Endodermal cell (in vitro differentiated cells): ENCODE data around the gene TMTC4. TPM values are rescaled to one million over a fixed set of nuclear protein-coding genes. Genes with fewer than 3 reads are reported as not detected.
A peak's percentile ranks its signal among the peaks of the same experiment; 100 is the strongest.

Experiments used
- DNase-seq: peaks from one replicate; pipeline ENCODE4 v3.0.0-alpha.2; 2017
- H3K27ac ChIP-seq: 2 replicates; pipeline ENCODE4 v1.5.1; 2013; ENCODE audit warnings: mild to moderate bottlenecking, low read depth, low read length, moderate library complexity
- H3K27me3 ChIP-seq: 2 replicates; pipeline ENCODE4 v1.6.1; 2013; ENCODE audit warnings: mild to moderate bottlenecking, low read length, moderate library complexity; ENCODE audit not compliant: insufficient read depth, control insufficient read depth, poor library complexity, severe bottlenecking
- H3K36me3 ChIP-seq: 2 replicates; pipeline ENCODE4 v1.7.0; 2013; ENCODE audit warnings: mild to moderate bottlenecking, low read length, moderate library complexity; ENCODE audit not compliant: control insufficient read depth, insufficient read depth
- H3K4me1 ChIP-seq: one replicate; pipeline ENCODE4 v1.7.0; 2013; ENCODE audit warnings: low read length; ENCODE audit not compliant: control insufficient read depth, insufficient read depth
- H3K4me3 ChIP-seq: 2 replicates; pipeline ENCODE4 v1.5.1; 2013; ENCODE audit warnings: mild to moderate bottlenecking, low read length, moderate library complexity
- H3K9ac ChIP-seq: 2 replicates; pipeline ENCODE4 v1.6.1; 2013; ENCODE audit warnings: mild to moderate bottlenecking, low read length, moderate library complexity; ENCODE audit not compliant: poor library complexity, severe bottlenecking; ENCODE audit errors: extremely low read depth
- H3K9me3 ChIP-seq: 2 replicates; pipeline ENCODE4 v1.6.1; 2013; ENCODE audit warnings: mild to moderate bottlenecking, low read length, moderate library complexity; ENCODE audit not compliant: control insufficient read depth
- H3K27ac Mint-ChIP-seq: 2 replicates; pipeline ENCODE4 v1.8.0; 2020; ENCODE audit warnings: mixed read lengths
- H3K27me3 Mint-ChIP-seq: 2 replicates; pipeline ENCODE4 v1.8.0; 2021; ENCODE audit warnings: mild to moderate bottlenecking, mixed read lengths; ENCODE audit not compliant: insufficient read depth
- H3K36me3 Mint-ChIP-seq: 2 replicates; pipeline ENCODE4 v1.8.0; 2020; ENCODE audit warnings: low read depth, mixed read lengths
- H3K4me1 Mint-ChIP-seq: 2 replicates; pipeline ENCODE4 v1.8.0; 2020; ENCODE audit warnings: mixed read lengths
- H3K4me3 Mint-ChIP-seq: 2 replicates; pipeline ENCODE4 v1.8.0; 2020; ENCODE audit warnings: mild to moderate bottlenecking, moderate library complexity, mixed read lengths
- H3K9me3 Mint-ChIP-seq: 2 replicates; pipeline ENCODE4 v1.8.0; 2020; ENCODE audit warnings: mild to moderate bottlenecking, mixed read lengths
- CTCF ChIP-seq: fragments of 200-600 bp; sonication (generic); conservative IDR thresholded peaks from 2 replicates; pipeline ENCODE4 v1.5.0; 2021; ENCODE audit warnings: antibody characterized with exemption, mild to moderate bottlenecking
- WGBS, 2 experiments: methylation state at CpG; one replicate each; pipeline versions ENCODE4 v1.1.5 to v1.1.7; 2013; ENCODE audit warnings: missing lambda C conversion rate in 2 of 2, mixed read lengths in 1 of 2; ENCODE audit not compliant: insufficient coverage in 1 of 2, insufficient read length in 1 of 2; 5-methylcytosine and 5-hydroxymethylcytosine counted together
- total RNA-seq, 2 donors: library from RNA; stranded (reverse); fragmentation: NEBNext Ultra II Directional in 1 of 2; extraction: Animal tissue kit (Norgen Biotek cat#: 25700) in 1 of 2; gene quantifications; 2 replicates in 1 of 2; 3 replicates in 1 of 2; pipeline ENCODE4 v1.2.1, GENCODE V29; 2021

Gene TMTC4
- total RNA-seq, 2 donors from 2014 or later = 29.8 to 40.0 TPM

GRCh38 chr13:100659578-100659977, 15.0 kb downstream of the TMTC4 start:
- Histone ChIP-seq H3K9me3 (no peaks in the 10 kb centered on the region), H3K27ac (no peak overlapping the region), H3K9ac (no peak overlapping the region), H3K4me3 (no peak overlapping the region), H3K4me1 (no peaks in the 10 kb centered on the region), H3K36me3 (peaks cover 79% of the 10 kb centered on the region), H3K27me3 (no peaks in the 10 kb centered on the region)
- no peak overlapping the region for H3K27ac Mint-ChIP-seq
- peak; percentile 48 for TF ChIP-seq CTCF
- no peaks in the 10 kb centered on the region for H3K27me3 Mint-ChIP-seq
- no peaks in the 10 kb centered on the region for H3K9me3 Mint-ChIP-seq
- WGBS, 2 experiments = 89 to 97% methylated on average over 1 to 4 of the region's 4 CpGs
- peaks cover 1% of the 10 kb centered on the region for H3K4me1 Mint-ChIP-seq
- no peak overlapping the region for H3K4me3 Mint-ChIP-seq
- no peak for DNase-seq
- peaks cover 66% of the 10 kb centered on the region for H3K36me3 Mint-ChIP-seq

GRCh38 chr13:100658363-100658762, 16.2 kb downstream of the TMTC4 start:
- Mint-ChIP-seq H3K9me3 (no peaks in the 10 kb centered on the region), H3K27me3 (no peaks in the 10 kb centered on the region), H3K36me3 (peaks cover 63% of the 10 kb centered on the region), H3K27ac (peak overlapping the region; percentile 42), H3K4me3 (no peak overlapping the region), H3K4me1 (peaks cover 1% of the 10 kb centered on the region)
- TF ChIP-seq CTCF = no peak
- H3K9me3 ChIP-seq = no peaks in the 10 kb centered on the region
- peaks cover 76% of the 10 kb centered on the region for H3K36me3 ChIP-seq
- H3K27me3 ChIP-seq = no peaks in the 10 kb centered on the region
- H3K9ac ChIP-seq = no peak overlapping the region
- no peak overlapping the region for H3K4me3 ChIP-seq
- peak overlapping the region; percentile 24 for H3K27ac ChIP-seq
- WGBS, 2 experiments = 62 to 72% methylated on average over 2 of the region's 2 CpGs
- H3K4me1 ChIP-seq = no peaks in the 10 kb centered on the region
- DNase-seq = no peak

GRCh38 chr13:100657881-100658315, 16.7 kb downstream of the TMTC4 start:
- peak overlapping the region; percentile 42 for H3K27ac Mint-ChIP-seq
- TF ChIP-seq CTCF = no peak
- DNase-seq = peak; percentile 20
- no peaks in the 10 kb centered on the region for H3K9me3 Mint-ChIP-seq
- WGBS, 2 experiments = 97 to 100% methylated on average over 2 to 4 of the region's 5 CpGs
- Histone ChIP-seq H3K4me3 (no peak overlapping the region), H3K27me3 (no peaks in the 10 kb centered on the region), H3K36me3 (peaks cover 75% of the 10 kb centered on the region), H3K4me1 (no peaks in the 10 kb centered on the region), H3K9me3 (no peaks in the 10 kb centered on the region), H3K27ac (peak overlapping the region; percentile 24), H3K9ac (no peak overlapping the region)
- peaks cover 64% of the 10 kb centered on the region for H3K36me3 Mint-ChIP-seq
- no peaks in the 10 kb centered on the region for H3K27me3 Mint-ChIP-seq
- H3K4me3 Mint-ChIP-seq = no peak overlapping the region
- H3K4me1 Mint-ChIP-seq = peaks cover 1% of the 10 kb centered on the region
